ENCODE data around the gene KLF11. TPM values are rescaled to one million over a fixed set of nuclear protein-coding genes. Genes with fewer than 3 reads are reported as not detected.
"Not testable (repeated sequence)": the region's sequence is repeated elsewhere in the genome, so short reads cannot be mapped to it uniquely, and the experiment has no call there.

KLF11 gene
- total and polyA plus RNA-seq, 2 donors (not counting 3 experiments of a cell fraction or from before 2014, with no cell fraction given) = 10.5 to 11.3 TPM

GRCh38 chr2:10014418-10015190, 28.7 kb upstream of the KLF11 start:
- no peak overlapping the region for H3K27ac ChIP-seq (ENCODE audit: insufficient read depth, low read depth, low read length)
- H3K4me3 ChIP-seq (replicated peaks in 1 of 3; ENCODE audit: insufficient read depth in 1 of 3, low read depth in 1 of 3, low read length in 3 of 3) = no peak overlapping the region
- no peaks in the 10 kb centered on the region for H4K20me1 ChIP-seq (replicated peaks; ENCODE audit: control insufficient read depth, extremely low read depth, insufficient read depth, low read length)
- no peak overlapping the region for H3K9ac ChIP-seq (replicated peaks; ENCODE audit: extremely low read depth, insufficient read depth, low read length)
- H3K4me2 ChIP-seq (ENCODE audit: insufficient read depth, low read length) = no peak overlapping the region
- H3K9me3 ChIP-seq (replicated peaks; ENCODE audit: control insufficient read depth, insufficient read depth, low read length) = no peaks in the 10 kb centered on the region
- TF ChIP-seq MAX (IDR thresholded peaks at IDR 0.05; ENCODE audit: insufficient read depth, insufficient read length) = no peak
- TF ChIP-seq CTCF (IDR thresholded peaks at IDR 0.05; ENCODE audit: extremely low read depth in 1 of 2, insufficient read depth in 1 of 2, low read depth in 1 of 2, low read length in 2 of 2) = no peak
- TF ChIP-seq JUN (IDR thresholded peaks at IDR 0.05; ENCODE audit: borderline replicate concordance, insufficient read depth, insufficient read length, low read depth) = no peak
- TF ChIP-seq MYC (IDR thresholded peaks at IDR 0.05; ENCODE audit: low read depth, low read length) = no peak
- TF ChIP-seq FOS (IDR thresholded peaks at IDR 0.05; ENCODE audit: borderline replicate concordance, insufficient read depth, low read length) = no peak
- no peak for TF ChIP-seq GATA2 (IDR thresholded peaks at IDR 0.05; ENCODE audit: insufficient read depth, insufficient read length, low read depth, low read length)
- no peak for TF ChIP-seq POLR2AphosphoS5 (IDR thresholded peaks at IDR 0.05; ENCODE audit: insufficient read depth, low read depth, low read length)
- no peak for TF ChIP-seq POLR2A (IDR thresholded peaks at IDR 0.05; ENCODE audit: low read depth, low read length)
- no peak for TF ChIP-seq EZH2 (IDR thresholded peaks at IDR 0.05; ENCODE audit: borderline replicate concordance, low read depth, low read length, severe bottlenecking)
- ChIA-PET POLR2A (no interaction called here), CTCF (no interaction called here)
- intact Hi-C loops (cut with micrococcal nuclease) = no loop called here
- H3K9me1 ChIP-seq (replicated peaks; ENCODE audit: control insufficient read depth, extremely low read depth, insufficient read depth, low read length) = no peaks in the 10 kb centered on the region
- no peaks in the 10 kb centered on the region for H3K4me1 ChIP-seq (ENCODE audit: control insufficient read depth, extremely low read depth, insufficient read depth, low read length)
- peaks cover 0 to 2% of the 10 kb centered on the region in 2 experiments for H3K27me3 ChIP-seq (ENCODE audit: control insufficient read depth in 2 of 2, insufficient read depth in 2 of 2, low read length in 2 of 2)
- FAIRE-seq (no peak), DNase-seq (ENCODE audit: low read depth, low spot score) (no peak)
- BruUV-seq (replicated peaks) = no TSS peak
- no peaks in the 10 kb centered on the region for H3K79me2 ChIP-seq (ENCODE audit: control insufficient read depth, insufficient read depth, low read length)
- no peak overlapping the region for H2AFZ ChIP-seq (ENCODE audit: low read depth, low read length)
- no peaks in the 10 kb centered on the region for H3K36me3 ChIP-seq (ENCODE audit: control insufficient read depth in 2 of 2, extremely low read depth in 1 of 2, insufficient read depth in 2 of 2, low read length in 2 of 2)
- dilution Hi-C loops (cut with MboI; ENCODE audit: extremely low pct_ligation_motif_present, low sequenced_read_pairs) = no loop called here

- CTCF ChIA-PET; POLR2A ChIA-PET; H3K27ac ChIP-seq (ENCODE audit: insufficient read depth, low read depth, low read length); H3K79me2 ChIP-seq (ENCODE audit: control insufficient read depth, insufficient read depth, low read length); H3K4me3 ChIP-seq (replicated peaks in 1 of 3; ENCODE audit: insufficient read depth in 1 of 3, low read depth in 1 of 3, low read length in 3 of 3); H3K9me1 ChIP-seq (replicated peaks; ENCODE audit: control insufficient read depth, extremely low read depth, insufficient read depth, low read length); H3K4me2 ChIP-seq (ENCODE audit: insufficient read depth, low read length); DNase-seq (ENCODE audit: low read depth, low spot score); H2AFZ ChIP-seq (ENCODE audit: low read depth, low read length); FAIRE-seq; dilution Hi-C loops (cut with MboI; ENCODE audit: extremely low pct_ligation_motif_present, low sequenced_read_pairs); H3K9ac ChIP-seq (replicated peaks; ENCODE audit: extremely low read depth, insufficient read depth, low read length); H3K4me1 ChIP-seq (ENCODE audit: control insufficient read depth, extremely low read depth, insufficient read depth, low read length); H3K27me3 ChIP-seq (ENCODE audit: control insufficient read depth in 2 of 2, insufficient read depth in 2 of 2, low read length in 2 of 2); H3K36me3 ChIP-seq (ENCODE audit: control insufficient read depth in 2 of 2, extremely low read depth in 1 of 2, insufficient read depth in 2 of 2, low read length in 2 of 2); BruUV-seq (replicated peaks); intact Hi-C loops (cut with micrococcal nuclease); H4K20me1 ChIP-seq (replicated peaks; ENCODE audit: control insufficient read depth, extremely low read depth, insufficient read depth, low read length); H3K9me3 ChIP-seq (replicated peaks; ENCODE audit: control insufficient read depth, insufficient read depth, low read length): not testable (repeated sequence)
Observed at GRCh38 chr2:10015376-10015989, 27.9 kb upstream of the KLF11 start.

Measured in endothelial cell of umbilical vein (primary cell).